Calu3 (cell line): Measurements from ENCODE around the gene SYNPO2. TPM values are rescaled to one million over a fixed set of nuclear protein-coding genes. Genes with fewer than 3 reads are reported as not detected.
"Not testable (repeated sequence)": the region's sequence is repeated elsewhere in the genome, so short reads cannot be mapped to it uniquely, and the experiment has no call there.

ENCODE experiments used
- BruUV-seq: library from RNA; stranded (reverse); fragments of 400-500 nt; replicated peaks from 2 replicates; lab custom pipeline; 2021; lab: Mats Ljungman, UMichigan
- CTCF ChIA-PET: fragments of 300-600 bp; sonication (Branson Sonifier 250); formaldehyde crosslinking; loops from one replicate; lab custom pipeline; 2022; ENCODE audit warnings: antibody characterized with exemption; lab: Charles Lee
- DNase-seq: peaks from one replicate; pipeline ENCODE4 v3.0.0; 2022
- H3K27ac Mint-ChIP-seq: one replicate; pipeline ENCODE4 v1.8.0; 2022; ENCODE audit warnings: mixed read lengths; ENCODE audit not compliant: unreplicated experiment
- H3K27me3 Mint-ChIP-seq: one replicate; pipeline ENCODE4 v1.8.0; 2022; ENCODE audit warnings: mixed read lengths; ENCODE audit not compliant: unreplicated experiment
- H3K36me3 Mint-ChIP-seq: one replicate; pipeline ENCODE4 v1.8.0; 2022; ENCODE audit warnings: mild to moderate bottlenecking, moderate library complexity, mixed read lengths; ENCODE audit not compliant: insufficient read depth, unreplicated experiment
- H3K4me1 Mint-ChIP-seq: one replicate; pipeline ENCODE4 v1.8.0; 2022; ENCODE audit warnings: mild to moderate bottlenecking, low read depth, mixed read lengths; ENCODE audit not compliant: unreplicated experiment
- H3K4me3 Mint-ChIP-seq: one replicate; pipeline ENCODE4 v1.8.0; 2022; ENCODE audit warnings: mild to moderate bottlenecking, low read depth, moderate library complexity, mixed read lengths; ENCODE audit not compliant: unreplicated experiment
- H3K9me3 Mint-ChIP-seq: one replicate; pipeline ENCODE4 v1.8.0; 2022; ENCODE audit warnings: low read depth, mixed read lengths; ENCODE audit not compliant: unreplicated experiment
- CTCF ChIP-seq: fragments of 200-600 bp; IDR thresholded peaks from one replicate; pipeline ENCODE4 v1.8.0; 2022; ENCODE audit warnings: antibody characterized with exemption; ENCODE audit not compliant: unreplicated experiment
- intact Hi-C: fragments of 100-400 bp; cut with micrococcal nuclease; formaldehyde crosslinking; loops from one replicate; pipeline ENCODE4 v1.10.0; 2022; ENCODE audit not compliant: unreplicated experiment
- total RNA-seq: library from RNA; stranded (reverse); gene quantifications from 2 replicates; pipeline ENCODE4 v1.2.3, GENCODE V29; 2022

Gene SYNPO2
- total RNA-seq, 1 experiment from 2014 or later, result 0.17 TPM

GRCh38 chr4:119000400-119000799, 111.7 kb downstream of the SYNPO2 start:
- no TSS peak for BruUV-seq
- TF ChIP-seq CTCF, result no peak
- no peak overlapping the region for H3K4me3 Mint-ChIP-seq

GRCh38 chr4:119002476-119002875, 113.8 kb downstream of the SYNPO2 start:
- Mint-ChIP-seq H3K9me3 (no peaks in the 10 kb centered on the region), H3K4me1 (no peaks in the 10 kb centered on the region), H3K27me3 (no peaks in the 10 kb centered on the region), H3K27ac (no peak overlapping the region), H3K4me3 (no peak overlapping the region), H3K36me3 (no peaks in the 10 kb centered on the region)
- intact Hi-C loops, result no loop called here
- no peak for TF ChIP-seq CTCF
- CTCF ChIA-PET, result interaction anchor here (0.6 kb wide), 1 partner anchor 181 kb away, joined by 3 read pairs; no protein-coding TSS in a partner anchor
- DNase-seq, result no peak
- no TSS peak for BruUV-seq

More at GRCh38 chr4:119000400-119000799, 111.7 kb downstream of the SYNPO2 start:
- no peaks in the 10 kb centered on the region for H3K9me3 Mint-ChIP-seq
- intact Hi-C loops, result no loop called here
- CTCF ChIA-PET, result interaction anchor here (0.6 kb wide), 1 partner anchor 148 kb away, joined by 5 read pairs; no protein-coding TSS in a partner anchor
- no peaks in the 10 kb centered on the region for H3K4me1 Mint-ChIP-seq
- no peaks in the 10 kb centered on the region for H3K36me3 Mint-ChIP-seq
- DNase-seq, result no peak
- no peak overlapping the region for H3K27ac Mint-ChIP-seq
- H3K27me3 Mint-ChIP-seq, result no peaks in the 10 kb centered on the region

- BruUV-seq, H3K27ac Mint-ChIP-seq, H3K9me3 Mint-ChIP-seq, DNase-seq, H3K4me3 Mint-ChIP-seq, H3K27me3 Mint-ChIP-seq, intact Hi-C loops, H3K36me3 Mint-ChIP-seq, H3K4me1 Mint-ChIP-seq: not testable (repeated sequence)
- CTCF ChIA-PET, result interaction anchor here (0.6 kb wide), 2 partner anchors 15 to 181 kb away, joined by 3 read pairs; no protein-coding TSS in a partner anchor
Observed at GRCh38 chr4:119003001-119003400, 114.3 kb downstream of the SYNPO2 start.

GRCh38 chr4:119005928-119006460, 117.3 kb downstream of the SYNPO2 start:
- H3K36me3 Mint-ChIP-seq, result no peaks in the 10 kb centered on the region
- no peaks in the 10 kb centered on the region for H3K4me1 Mint-ChIP-seq
- no peaks in the 10 kb centered on the region for H3K9me3 Mint-ChIP-seq
- H3K27me3 Mint-ChIP-seq, result no peaks in the 10 kb centered on the region
- no peak for TF ChIP-seq CTCF
- CTCF ChIA-PET, result no interaction called here
- BruUV-seq, result no TSS peak
- intact Hi-C loops, result no loop called here
- H3K27ac Mint-ChIP-seq, result no peak overlapping the region
- H3K4me3 Mint-ChIP-seq, result no peak overlapping the region
- no peak for DNase-seq

GRCh38 chr4:119008761-119009160, 120.1 kb downstream of the SYNPO2 start:
- Mint-ChIP-seq H3K4me3 (no peak overlapping the region), H3K36me3 (no peaks in the 10 kb centered on the region), H3K27ac (no peak overlapping the region), H3K27me3 (no peaks in the 10 kb centered on the region), H3K9me3 (no peaks in the 10 kb centered on the region), H3K4me1 (no peaks in the 10 kb centered on the region)
- intact Hi-C loops, result no loop called here
- TF ChIP-seq CTCF, result no peak
- no peak for DNase-seq
- no TSS peak for BruUV-seq
- CTCF ChIA-PET, result no interaction called here

GRCh38 chr4:119010221-119010620, 121.6 kb downstream of the SYNPO2 start:
- CTCF ChIA-PET, intact Hi-C loops, BruUV-seq, DNase-seq, H3K4me3 Mint-ChIP-seq, H3K9me3 Mint-ChIP-seq, H3K4me1 Mint-ChIP-seq, H3K36me3 Mint-ChIP-seq, H3K27me3 Mint-ChIP-seq, H3K27ac Mint-ChIP-seq: not testable (repeated sequence)
